ENCODE measurements around the gene MAP4K1.
"Not testable (repeated sequence)": the region's sequence is repeated elsewhere in the genome, so short reads cannot be mapped to it uniquely, and the experiment has no call there.

The MAP4K1 gene

DNA sequence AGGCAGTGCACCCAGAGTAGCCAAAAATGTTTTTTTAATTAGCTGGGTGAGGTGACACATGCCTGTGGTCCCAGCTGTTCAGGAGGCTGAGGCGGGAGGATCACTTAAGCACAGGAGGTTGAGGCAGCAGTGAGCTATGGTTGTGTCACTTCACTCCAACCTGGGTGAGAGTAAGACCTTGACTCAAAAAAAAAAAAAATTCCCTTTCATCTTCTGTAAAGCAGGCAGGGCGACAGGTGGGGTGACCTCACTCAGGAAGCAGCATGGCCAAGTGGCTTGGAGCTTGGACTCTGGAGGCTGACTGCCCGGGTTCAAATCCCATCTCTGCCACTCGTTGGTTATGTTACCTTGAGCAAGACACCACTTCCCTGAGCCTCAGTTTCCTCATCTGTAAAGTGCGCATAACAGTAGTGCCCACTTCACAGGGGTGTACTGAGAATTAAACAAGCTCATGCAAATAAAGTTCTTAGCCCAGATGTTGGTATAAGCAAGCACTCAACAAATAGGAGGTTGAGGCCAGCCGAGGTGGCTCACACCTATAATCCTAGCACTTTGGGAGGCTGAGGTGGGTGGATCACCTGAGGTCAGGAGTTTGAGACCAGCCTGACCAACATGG, 48.3 kb downstream of the MAP4K1 start:
- DNase-seq (ENCODE audit: low read depth) = no peak

DNA sequence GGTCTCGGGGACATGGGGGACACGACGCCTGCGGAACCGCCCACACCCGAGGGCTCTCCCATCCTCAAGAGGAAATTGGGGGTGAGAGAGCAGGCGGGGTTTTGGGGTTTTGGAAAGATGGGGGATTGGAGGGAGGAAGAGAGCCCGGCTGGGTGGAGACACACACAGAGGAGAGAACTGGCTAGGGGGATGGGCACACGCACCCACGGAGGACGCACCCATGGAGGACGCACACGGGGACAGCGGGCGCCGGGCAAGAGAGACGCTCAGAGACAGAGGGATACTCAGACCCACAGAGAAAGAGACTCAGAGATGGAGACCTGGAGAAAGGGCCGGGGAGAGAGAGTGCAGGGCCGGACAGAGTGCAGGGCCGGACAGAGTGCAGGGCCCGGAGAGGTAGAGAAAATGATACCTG, 52.1 kb downstream of the MAP4K1 start:
- DNase-seq (ENCODE audit: low read depth) = no peak

DNA sequence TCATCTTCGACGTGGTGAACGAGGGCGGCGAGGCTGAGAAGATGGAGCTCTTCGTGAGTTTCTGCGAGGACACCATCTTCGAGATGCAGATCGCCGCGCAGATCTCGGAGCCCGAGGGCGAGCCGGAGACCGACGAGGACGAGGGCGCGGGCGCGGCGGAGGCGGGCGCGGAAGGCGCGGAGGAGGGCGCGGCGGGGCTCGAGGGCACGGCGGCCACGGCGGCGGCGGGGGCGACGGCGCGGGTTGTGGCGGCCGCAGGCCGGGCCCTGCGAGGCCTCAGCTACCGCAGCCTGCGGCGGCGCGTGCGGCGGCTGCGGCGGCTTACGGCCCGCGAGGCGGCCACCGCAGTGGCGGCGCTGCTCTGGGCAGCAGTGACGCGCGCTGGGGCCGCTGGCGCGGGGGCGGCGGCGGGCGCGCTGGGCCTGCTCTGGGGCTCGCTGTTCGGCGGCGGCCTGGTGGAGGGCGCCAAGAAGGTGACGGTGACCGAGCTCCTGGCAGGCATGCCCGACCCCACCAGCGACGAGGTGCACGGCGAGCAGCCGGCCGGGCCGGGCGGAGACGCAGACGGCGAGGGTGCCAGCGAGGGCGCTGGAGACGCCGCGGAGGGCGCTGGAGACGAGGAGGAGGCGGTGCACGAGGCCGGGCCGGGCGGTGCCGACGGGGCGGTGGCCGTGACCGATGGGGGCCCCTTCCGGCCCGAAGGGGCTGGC, 52.6 kb downstream of the MAP4K1 start:
- no peak for DNase-seq (ENCODE audit: low read depth)

DNA sequence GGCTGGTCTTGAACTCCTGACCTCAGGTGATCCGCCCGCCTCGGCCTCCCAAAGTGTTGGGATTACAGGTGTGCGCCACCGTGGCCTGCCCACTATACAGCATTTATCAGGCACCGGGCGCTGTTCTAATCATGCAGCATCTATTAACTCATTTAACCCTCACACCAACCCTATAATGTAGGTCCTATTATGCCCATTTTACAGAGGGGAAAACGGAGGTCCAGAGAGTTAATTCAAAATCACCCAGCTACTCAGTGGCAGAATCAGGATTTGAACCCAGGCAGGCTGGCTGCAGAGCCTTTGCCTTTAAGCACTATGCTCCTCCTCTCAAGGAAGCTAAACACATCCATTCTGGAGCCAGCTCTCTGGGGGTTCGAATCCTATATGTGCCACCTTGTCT, 54.3 kb downstream of the MAP4K1 start:
- no peak for DNase-seq (ENCODE audit: low read depth)

DNA sequence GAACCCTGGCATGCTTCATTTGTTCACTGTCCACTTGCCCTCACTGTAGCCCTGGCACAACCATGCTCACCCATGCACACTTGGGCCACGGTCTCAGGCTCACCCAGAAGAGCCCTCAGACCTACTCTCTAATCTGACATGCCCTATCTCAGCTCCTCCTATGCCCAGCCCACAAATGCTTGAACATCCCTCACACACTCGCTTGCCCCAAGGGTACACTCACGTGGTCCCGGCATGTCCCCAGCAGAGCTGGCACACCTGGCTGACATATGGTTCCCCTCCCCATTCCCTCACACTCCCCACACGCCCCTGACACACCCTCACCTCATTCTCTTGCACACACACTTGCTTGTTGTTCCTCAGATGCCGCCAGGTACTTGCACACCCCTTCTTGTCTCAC, 55.7 kb downstream of the MAP4K1 start:
- no peak for DNase-seq (ENCODE audit: low read depth)

DNA sequence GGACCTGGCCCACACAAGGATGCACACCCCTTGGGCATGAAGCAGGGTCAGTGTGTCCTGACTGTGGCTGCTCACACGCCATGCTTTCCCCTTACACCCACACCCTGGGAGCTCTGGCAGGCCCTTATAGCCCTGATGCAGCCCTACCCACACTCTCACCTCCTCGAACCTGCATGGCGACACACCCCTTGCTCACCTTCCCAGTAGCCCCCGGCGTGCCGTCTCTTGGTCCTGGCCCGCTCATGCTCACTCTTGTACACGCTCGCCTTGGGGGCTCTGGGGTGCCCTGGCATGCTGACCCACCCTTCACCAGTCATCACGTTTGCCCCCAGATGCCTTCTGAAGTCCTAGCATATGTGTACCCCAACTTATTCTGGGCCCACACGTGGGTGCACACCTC, 56.1 kb downstream of the MAP4K1 start:
- no peak for DNase-seq (ENCODE audit: low read depth)

DNA sequence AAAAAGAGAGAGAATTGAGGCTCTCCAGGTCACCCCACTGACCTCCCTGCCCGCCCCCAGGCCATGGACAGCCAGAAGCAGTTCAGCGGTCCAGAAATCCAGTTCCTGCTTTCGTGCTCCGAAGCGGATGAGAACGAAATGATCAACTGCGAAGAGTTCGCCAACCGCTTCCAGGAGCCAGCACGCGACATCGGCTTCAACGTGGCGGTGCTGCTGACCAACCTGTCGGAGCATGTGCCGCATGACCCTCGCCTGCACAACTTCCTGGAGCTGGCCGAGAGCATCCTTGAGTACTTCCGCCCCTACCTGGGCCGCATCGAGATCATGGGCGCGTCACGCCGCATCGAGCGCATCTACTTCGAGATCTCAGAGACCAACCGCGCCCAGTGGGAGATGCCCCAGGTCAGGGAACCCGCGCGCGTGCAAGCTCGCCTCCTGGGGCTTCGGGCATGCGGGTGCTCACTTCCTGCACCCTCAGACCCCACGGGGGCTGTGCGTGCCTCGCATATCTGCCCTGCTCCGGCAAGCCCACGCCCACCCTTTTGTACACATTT, 56.6 kb downstream of the MAP4K1 start:
- no peak for DNase-seq (ENCODE audit: low read depth)

DNA sequence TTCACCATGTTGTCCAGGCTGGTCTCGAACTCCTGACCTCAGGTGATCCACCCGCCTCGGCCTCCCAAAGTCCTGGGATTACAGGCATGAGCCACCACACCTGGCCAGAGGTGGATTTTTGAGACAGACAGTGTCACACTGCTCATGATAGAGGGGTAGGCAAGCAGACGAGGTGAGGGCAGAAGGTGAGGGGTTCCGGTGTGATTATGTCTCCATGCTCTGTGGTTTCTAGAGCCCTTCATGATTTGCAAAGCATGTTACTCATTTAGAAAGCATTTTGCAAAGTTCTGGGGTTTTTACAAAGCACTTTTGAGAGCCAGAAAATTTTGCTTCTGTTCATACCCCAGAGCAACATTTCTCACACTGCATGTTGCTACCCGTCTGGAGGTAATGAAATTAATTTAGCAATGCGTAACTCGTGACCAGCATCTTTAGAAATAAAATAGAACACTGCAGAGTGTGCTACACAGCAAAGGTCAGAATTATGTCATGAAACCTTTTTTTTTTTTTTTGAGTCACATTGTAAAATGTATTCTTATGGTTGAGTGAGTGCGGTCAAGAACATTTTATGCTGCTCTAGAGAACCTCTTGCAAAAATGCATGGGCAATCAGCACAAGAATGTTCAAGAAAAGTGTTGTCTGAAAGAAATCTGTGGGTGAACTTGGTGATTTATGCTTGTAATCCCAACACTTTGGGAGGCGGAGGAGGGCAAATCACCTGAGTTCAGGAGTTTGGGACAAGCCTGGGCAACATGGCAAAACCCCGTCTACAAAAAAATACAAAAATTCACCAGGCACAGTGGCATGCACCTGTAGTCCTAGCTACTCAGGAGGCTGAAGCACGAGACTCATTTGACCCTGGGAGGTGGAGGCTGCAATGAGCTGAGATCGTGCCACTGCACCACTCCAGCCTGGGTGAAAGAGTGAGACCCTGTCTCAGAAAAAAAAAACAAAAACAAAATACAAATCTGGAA, 58.0 kb downstream of the MAP4K1 start:
- no peak for DNase-seq (ENCODE audit: low read depth)

DNA sequence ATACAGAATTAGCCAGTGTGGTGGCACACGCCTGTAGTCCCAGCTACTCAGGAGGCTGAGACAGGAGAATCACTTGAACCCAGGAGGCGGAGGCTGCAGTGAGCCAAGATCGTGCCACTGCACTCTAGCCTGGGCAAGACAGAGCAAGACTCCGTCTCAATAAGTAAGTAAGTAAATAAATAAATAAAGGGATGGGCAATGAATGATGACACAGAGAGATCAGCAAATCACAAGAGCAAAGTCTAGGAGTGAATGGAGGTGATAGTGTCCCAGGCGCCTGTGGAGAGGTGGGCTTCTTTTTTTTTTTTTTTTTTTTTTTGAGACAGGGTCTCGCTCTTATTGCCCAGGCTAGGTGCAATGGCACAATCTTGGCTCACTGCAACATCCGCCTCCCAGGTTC, 58.8 kb downstream of the MAP4K1 start:
- DNase-seq (ENCODE audit: low read depth) = not testable (repeated sequence)

DNA sequence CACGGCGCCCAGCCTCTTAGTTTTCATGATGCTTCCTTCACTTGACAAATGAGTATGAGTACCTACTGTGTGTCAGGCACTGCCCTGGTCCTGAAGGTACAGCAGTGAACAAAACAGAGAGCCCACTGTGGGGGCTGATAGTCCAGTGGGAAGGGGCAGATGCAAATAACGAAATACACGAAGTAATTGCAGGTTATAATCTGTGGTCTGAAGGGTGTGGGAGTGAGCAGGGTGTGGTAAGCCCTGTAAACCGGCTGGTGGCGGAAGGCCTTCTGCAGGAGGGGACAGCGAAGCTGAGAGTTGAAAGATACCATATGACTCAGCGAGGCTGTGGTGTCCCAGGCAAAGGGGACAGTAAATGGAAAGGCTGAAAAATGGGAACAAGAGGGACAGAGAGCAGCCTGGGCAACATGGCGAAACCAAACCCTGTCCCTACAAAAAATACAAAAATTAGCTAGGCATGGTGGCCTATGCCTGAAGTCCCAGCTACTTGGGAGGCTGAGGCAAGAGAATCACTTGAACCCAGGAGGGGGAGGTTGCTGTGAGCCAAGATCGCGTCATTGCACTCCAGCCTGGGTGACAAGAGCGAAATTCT, 60.5 kb downstream of the MAP4K1 start:
- DNase-seq (ENCODE audit: low read depth) = no peak

DNA sequence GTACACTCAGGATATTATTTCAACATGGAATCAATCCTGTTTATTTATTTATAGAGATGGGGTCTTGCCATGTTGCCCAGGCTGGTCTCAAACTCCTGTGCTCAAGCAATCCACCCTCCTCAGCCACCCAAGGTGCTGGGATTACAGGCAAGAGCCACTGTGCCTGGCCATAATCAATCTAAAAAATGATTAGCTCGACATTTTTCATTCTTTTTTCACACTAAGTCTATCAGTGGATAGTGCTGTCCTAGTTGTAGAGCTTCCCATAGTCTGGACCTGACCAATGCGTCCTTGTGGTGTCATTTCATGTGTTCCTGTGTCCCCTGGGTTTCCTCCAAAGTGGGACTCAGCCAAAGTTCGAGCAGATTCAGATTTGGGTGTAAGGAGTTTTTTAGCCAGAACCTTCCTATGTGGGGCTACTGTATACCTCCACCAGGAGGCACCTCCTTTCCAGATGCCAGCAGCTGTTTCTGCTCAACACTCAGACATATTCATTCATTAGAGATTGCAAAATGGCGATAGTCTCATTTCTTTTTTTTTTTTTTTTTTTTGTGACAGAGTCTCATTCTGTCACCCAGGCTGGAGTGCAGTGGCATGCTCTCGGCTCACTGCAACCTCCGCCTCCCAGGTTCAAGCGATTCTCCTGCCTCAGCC, 61.1 kb downstream of the MAP4K1 start:
- DNase-seq (ENCODE audit: low read depth) = no peak

DNA sequence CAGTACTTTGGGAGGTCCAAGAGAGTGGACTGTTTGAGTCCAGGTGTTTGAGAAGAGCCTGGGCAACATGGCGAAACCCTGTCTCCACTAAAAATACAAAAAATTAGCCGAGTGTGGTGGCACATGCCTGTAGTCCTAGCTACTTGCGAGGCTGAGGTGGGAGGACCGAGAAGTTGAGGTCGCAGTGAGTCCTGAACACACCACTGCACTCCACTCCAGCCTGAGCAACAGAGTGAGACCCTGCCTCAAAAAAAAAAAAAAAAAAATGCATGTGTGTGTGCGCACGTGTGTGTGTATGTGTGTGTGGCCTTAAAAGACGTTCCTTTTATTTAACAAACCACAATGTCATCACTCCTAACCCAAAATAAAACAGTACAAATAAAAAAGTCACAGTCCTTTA, 62.6 kb downstream of the MAP4K1 start:
- DNase-seq (ENCODE audit: low read depth) = no peak

DNA sequence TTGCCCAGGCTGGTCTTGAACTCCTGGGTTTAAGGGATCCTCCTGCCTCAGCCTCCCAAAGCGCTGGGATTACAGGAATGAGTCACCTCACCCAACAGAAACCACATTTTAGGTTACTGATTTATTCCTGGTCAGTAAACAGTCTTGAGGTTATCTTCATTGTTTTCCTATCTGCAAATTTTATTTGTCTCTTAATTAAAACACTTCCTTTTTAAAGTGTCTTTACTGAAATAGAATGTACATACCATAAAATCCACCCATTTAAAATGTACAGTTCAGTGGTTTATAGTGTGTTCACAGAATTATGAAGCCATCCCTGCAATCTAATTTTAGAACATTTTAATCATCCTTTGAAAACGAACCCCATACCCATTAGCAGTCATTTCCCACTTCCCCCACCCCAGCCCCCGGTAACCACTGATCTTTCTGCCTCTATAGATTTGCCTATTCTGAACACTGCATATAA, 63.0 kb downstream of the MAP4K1 start:
- DNase-seq (ENCODE audit: low read depth) = no peak

DNA sequence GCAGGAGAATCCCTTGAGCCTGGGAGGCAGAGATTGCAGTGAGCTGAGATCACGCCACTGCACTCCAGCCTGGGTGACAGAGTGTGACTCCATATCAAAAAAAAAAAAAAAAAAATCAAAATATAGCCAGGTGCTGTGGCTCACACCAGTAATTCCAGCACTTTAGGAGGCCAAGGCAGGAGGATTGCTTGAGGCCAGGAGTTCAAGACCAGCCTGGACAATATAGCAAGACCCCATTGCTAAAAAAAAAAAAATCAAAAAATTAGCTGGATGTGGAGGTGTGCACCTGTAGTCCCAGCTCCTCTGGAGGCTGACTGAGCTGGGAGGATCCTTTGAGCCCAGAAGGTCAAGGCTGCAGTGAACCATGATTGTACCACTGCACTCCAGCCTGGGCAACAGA, 64.5 kb downstream of the MAP4K1 start:
- DNase-seq (ENCODE audit: low read depth) = not testable (repeated sequence)

DNA sequence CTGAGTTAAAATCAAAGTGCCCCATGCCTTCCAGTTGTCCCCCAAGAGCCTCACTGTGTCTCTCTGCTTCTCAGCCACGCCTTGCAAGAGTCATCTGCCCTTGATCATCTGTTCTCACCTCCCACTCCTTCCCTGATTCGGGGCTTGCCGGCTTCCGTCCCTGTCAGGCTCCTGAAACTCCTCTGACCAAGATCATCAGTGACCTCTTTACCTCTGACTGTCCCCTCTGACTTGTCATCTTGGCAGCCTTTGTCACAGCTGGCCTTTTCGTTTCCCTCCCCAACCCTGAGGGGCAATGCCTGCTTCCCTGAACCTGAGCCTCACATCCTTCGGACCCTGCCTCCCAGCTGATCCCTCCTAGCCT, 66.3 kb downstream of the MAP4K1 start:
- DNase-seq (ENCODE audit: low read depth) = no peak

DNA sequence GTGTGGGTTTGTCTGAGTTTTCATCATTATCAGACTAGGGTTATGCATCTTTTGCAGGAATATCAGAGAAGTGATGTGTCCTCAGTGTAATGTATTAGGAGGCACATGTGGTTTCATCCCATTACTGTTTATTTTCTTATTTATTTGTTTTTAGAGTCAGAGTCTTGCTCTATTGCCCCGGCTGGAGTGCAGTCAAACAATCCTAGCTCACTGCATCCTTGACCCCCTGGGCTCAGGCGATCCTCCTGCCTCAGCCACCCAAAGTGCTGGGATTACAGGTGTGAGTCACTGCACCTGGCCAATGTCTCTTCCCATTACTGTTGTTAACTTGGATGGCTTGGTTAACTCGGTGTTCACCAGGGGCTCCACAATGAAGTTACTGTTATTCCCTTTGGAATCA, 67.4 kb downstream of the MAP4K1 start:
- no peak for DNase-seq (ENCODE audit: low read depth)

DNA sequence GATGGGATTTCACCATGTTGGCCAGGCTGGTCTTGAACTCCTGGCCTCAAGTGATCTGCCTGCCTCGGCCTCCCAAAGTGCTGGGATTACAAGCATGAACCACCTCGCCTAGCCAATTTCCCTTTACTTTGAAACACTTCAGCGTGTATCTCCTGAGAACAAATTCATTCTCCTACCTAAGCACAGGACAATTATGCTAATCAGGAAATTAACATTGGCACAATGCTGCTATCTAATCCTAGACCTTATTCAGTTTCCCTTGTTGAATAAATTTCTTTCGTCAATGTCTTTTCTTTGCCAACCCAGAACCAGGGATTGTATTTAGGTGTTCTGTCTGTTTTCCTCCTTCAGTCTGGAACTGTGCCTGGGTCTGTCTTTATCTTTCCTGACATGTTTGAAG, 67.8 kb downstream of the MAP4K1 start:
- DNase-seq (ENCODE audit: low read depth) = no peak

DNA sequence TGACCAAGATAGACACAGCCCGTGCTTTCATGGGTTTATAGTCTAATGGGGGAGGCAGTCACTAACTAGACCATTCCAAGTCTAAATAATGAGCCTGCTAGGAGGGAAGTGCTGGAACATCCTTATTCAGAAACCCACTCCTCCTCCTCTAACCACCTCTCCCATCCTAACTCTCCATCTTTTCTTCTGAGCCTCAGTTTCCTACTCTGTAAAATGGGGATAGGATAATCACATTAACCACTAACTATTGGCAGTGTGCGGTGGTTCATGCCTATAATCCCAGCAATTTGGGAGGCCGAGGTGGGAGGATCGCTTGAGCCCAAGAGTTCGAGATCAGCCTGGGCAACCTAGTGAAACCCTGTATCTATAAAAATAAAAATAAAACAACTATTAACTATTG, 68.7 kb downstream of the MAP4K1 start:
- no peak for DNase-seq (ENCODE audit: low read depth)

DNA sequence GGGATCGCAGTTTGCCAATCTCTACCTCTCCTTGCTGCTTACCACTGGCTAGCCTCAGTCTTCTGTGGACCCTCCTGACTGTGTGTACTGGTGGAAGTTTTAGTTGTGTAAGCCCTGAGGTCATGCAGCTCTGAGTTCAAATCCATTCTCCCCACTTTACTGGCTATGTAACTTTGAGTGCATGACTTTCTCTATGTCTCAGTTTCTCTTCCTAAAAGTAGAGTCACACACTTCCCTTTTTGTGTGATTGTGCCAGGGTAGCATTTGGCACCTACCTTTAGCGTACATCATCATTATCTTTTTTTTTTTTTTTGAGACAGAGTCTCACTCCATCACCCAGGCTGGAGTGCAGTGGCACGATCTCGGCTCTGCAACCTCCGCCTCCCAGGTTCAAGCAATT, 70.3 kb downstream of the MAP4K1 start:
- DNase-seq (ENCODE audit: low read depth) = no peak

DNA sequence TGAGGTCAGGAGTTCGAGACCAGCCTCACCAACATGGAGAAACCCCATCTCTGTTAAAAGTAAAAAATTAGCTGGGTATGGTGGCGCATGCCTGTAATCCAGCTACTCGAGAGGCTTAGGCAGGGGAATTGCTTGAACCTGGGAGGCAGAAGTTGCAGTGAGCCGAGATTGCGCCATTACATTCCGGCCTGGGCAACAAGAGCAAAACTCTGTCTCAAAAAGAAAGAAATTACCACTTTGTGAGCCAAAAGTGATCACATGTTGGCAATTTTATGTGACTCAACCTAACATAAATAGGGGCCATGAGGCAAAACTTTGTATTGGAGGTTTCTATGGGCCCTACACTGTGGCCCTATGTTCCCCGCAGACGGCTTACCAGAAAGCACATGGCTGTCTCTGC, 72.2 kb downstream of the MAP4K1 start:
- DNase-seq (ENCODE audit: low read depth) = no peak

DNA sequence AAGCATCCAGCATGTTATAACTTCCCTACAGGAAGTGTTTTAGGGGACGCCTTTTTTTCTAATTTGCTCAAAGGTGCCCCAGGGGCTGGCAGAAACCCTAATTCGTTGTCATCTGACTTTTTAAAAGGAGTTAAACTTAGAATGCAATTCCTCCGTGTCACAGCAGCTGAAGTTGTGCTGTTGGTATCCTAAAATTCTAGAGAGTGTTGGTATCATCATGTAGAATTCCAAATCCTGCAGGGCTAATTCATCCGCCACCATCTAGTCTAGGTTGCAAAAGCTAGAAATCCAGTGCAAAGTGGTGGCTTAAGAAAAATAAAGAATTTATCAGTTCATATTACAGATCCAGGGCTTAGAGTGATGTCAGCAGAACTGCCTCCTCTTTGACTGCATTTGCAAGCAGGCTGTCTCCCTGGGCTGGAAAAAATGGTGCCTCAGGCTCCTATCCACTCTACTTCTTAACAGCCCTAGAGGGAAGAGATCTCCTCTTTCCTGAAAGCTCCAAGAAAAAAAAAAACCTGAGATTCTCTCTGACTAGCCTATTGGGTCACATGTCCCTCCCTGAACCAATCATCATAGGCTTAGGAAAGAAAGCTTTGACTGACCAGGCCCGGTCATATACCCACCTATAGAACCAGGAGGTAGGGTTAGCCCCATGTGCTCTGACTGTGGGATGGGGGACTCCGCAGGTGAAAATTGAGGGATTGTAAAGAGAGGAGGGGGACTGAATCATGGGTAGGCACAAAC, 73.0 kb downstream of the MAP4K1 start:
- peak; percentile 5 for DNase-seq (ENCODE audit: low read depth)
